Amniotic epithelial cell (primary cell): ENCODE measurements around the gene BRD4.
A peak's percentile ranks its signal among the peaks of the same experiment; 100 is the strongest.

Experiments
- DNase-seq: peaks from one replicate; pipeline ENCODE4 v3.0.0-alpha.2; 2010; ENCODE audit warnings: low read depth

The BRD4 gene

GRCh38 chr19:15313649-15314279, 18.6 kb downstream of the BRD4 start:
- DNase-seq = no peak

- DNase-seq = no peak
Measured at GRCh38 chr19:15307169-15307568, 25.2 kb downstream of the BRD4 start.

DNA sequence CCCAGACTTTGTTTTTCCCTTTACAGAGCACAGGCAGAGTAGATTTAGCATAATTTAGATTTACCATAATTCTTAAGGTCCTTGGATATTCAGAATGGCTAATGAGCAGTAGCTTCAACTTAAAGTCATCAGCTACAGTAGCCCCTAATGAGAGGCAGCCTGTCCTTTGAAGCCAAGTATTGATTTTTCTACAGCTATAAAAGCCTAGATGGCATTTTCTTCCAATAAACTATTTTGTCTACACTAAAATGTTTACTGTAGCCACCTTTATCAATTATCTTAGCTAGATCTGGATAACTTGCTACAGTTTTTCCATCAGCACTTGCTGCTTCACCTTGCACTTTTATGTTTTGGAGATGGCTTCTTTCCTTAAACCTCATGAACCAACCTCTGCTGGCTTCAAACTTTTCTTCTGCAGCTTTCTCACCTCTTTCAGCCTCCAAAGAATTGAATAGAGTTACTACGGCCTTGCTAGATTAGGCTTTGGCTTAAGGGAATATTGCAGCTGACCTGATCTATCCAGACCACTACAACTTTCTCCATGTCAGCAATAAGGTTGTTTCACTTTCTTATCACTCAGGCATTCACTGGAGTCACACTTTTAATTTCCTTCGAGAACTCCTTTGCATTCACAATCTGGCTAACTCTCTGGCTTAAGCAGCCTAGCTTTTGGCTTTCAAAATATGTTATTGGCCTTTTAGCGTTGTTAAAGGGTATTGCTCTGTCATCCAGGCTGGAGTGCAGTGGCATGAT, 26.6 kb downstream of the BRD4 start:
- DNase-seq = no peak

- DNase-seq = no peak
Measured at GRCh38 chr19:15304140-15304705, 28.1 kb downstream of the BRD4 start.

DNA sequence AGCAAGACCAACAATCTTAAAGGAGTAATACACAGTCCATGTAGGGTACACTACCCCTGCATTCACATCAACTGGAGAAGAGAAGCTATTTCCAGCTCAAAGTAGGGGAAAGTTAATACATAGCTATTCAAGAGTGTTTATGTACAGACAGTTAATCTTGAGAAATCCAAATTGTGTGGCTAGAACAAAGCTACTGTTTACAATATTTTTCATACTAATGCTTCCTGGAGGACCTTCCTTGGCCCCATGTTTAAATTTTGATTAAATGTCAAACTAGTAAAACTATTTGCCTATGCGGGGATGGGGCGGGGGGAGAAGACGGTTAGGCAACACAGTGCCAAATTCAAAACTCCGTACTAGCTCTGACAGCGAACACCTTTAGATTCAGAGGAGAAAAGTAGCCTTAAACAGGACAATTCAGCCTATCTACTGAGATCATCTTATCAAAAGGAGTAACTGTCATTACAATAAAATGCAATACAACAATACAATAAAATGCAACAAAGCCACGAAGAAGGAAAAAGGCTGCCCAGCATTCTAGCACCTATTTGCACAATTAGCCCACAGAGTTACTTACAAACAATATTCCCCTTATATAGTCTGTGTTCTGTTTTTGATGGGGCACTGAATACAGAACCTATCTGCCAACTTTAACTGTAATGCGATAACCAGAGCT, 29.1 kb downstream of the BRD4 start:
- peak; percentile 55 for DNase-seq

DNA sequence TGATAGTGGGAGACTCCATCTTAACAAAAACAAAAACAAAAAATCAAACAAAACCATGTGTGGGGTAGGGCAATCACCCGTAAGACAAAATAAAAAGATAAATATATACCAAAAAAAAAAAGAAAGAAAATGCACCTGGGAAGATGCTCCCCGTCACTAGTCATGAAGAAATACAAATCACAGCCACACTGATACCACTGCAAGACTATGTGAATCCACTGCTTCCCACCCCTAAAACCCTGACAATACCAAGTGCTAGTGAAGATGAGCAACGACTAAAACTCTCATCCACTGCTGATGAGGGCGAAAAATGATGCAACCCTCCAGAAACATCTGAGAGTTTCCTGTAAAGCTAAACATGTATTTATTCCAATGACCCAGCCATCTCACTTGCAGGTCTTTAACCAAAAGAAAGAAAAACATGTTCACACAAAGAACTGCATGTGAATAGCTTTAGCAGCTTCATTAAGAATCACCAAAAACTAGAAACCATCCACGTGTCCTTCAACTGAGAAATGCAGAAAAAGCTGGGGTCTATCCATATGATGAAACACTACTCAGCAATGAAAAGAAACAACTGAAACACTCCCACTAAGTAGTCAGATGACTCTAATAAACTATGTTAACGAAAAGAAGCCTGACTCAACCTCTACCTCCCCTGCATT, 31.7 kb downstream of the BRD4 start:
- DNase-seq = peak; percentile 90

- DNase-seq = no peak
Measured at GRCh38 chr19:15299568-15300409, 32.5 kb downstream of the BRD4 start.

GRCh38 chr19:15298847-15299567, 33.3 kb downstream of the BRD4 start:
- no peak for DNase-seq

DNA sequence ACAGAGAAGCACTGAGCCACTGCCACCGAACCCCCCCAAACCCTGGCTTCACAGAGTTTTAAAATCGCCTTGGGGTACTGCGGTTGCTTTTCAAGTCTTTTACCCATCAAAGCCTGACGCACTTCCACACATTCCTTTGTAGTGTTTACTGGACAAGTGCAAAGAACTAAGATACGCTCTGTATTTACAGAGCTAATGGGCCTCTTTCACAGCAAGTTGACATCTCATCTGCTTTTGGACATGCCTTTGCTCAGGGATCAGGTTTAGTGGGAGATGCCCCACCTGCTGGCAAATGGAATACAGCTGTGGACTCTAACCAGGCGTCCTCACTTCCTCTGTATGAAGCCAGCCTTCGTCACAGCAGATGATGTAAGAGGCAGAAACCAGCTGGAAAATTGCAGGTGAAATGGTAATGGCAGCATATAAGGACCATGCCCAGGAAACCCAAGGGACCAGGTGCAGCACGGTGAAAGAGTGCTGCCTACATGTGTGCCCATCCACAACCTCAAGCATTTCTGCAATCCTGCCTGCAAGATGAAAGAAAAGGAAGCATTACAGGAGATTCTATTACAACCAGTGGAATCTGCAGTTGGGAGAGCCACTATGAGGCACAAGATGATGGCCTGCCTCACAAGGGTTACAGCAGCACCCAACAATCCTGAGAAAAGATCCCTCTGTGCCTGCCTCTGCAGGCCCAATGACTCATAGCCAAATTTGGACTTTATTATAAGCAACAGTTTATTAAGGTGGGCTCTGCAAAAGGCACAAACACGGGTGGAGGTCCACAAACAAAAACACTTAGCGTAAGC, 34.7 kb downstream of the BRD4 start:
- DNase-seq = peak; percentile 62

DNA sequence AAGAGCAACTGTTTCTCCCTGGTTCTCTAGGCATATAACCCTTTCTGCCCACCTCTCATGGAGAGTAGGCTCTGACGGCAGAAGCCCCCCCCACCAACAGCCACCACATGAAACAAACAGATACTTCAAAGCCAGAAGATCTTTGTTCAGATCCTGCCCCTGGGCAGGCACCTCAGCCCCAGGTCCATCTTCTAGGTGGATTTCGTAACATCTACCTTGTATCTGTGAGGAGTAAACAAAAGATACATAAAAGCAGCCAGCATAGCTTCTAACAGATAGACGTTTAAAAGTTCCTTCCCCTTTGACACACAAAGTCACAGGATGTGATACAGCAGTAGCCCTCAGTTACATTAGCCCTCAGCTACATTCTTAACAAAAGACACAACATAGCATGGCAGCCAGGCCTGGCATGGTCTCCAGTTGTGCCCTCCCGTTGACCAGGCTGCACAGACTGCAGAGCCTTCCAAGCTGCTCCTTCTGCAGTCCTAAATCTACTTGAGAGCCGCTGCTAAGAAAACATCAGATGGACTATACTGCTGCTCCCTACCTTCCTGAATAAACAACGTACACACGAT, 35.4 kb downstream of the BRD4 start:
- no peak for DNase-seq

DNA sequence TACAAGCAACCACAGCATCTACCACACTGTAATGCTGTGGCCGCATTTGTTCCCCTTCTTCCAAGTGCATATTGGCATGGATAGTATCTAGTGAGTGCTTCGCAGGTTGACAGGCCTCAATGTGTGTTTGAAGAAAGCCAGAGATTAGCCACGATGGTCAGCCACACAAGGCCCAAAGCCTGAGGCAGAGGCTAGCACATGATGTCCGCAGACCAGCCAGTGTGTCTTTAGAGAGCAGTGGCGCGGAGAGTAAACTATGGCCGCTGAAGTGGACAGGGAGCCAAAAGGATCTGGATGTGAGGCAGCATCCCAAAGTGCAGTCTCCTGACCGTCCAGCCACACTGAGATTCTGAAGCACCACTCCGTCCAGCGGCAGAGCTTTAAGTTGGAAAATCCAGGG, 36.0 kb downstream of the BRD4 start:
- DNase-seq = no peak

DNA sequence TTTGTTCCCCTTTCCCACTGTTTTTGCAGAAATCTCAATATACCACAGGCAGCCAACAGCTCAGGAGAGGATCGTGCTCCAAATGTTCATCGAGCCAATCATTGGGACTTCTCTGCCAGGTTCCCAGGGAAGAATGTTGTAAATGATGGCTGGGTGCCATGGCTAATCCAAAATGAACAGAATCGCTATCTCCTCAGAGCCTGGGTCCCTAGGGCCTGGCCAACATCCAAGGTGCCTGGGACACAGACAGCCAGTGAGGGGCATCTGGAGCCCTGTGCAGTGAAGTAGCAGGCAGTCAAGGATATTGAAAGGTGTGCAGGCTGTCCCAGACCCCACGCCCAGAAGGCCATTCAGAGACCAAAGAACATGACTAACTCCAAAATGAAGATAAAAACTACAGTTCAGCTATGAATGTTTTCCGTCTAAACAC, 37.8 kb downstream of the BRD4 start:
- DNase-seq = no peak

GRCh38 chr19:15293781-15294491, 38.4 kb downstream of the BRD4 start:
- DNase-seq = peak; percentile 72

DNA sequence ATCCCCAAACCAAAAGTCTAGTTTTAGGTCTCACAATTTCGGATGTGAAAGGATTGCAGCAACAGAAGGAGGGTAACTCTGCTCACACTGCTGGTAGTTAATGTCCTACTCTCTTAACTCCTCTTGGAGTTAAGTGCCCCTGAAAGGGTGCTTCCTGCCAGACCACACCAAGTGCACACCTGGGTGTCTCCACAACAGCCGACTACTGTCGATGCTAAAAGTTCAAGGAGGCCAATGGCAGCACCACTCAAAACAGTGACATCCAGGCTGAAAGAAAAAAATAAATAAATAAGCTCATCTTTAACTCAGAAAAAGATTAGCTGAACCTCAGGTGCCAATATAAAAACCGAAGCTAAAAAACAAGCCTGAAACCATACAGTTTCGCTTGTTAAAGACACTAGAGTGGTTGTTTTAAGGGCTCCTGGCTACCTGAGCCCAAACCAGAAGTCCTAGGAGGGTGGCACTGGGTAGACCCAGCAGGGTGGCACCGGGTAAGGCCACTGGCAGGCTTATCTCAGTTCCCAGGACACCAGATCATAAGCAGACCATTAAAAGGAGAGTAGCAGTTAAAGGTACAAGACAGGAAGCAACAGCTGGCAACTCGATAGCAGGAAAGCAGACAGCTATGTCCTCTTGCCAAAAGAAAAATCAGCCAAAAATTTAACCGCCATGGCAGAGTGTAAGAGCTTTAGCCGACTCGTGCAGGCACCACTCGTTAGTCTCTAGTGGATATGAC, 39.3 kb downstream of the BRD4 start:
- no peak for DNase-seq

GRCh38 chr19:15292140-15292539, 40.2 kb downstream of the BRD4 start:
- no peak for DNase-seq

GRCh38 chr19:15291548-15292021, 40.8 kb downstream of the BRD4 start:
- no peak for DNase-seq

DNA sequence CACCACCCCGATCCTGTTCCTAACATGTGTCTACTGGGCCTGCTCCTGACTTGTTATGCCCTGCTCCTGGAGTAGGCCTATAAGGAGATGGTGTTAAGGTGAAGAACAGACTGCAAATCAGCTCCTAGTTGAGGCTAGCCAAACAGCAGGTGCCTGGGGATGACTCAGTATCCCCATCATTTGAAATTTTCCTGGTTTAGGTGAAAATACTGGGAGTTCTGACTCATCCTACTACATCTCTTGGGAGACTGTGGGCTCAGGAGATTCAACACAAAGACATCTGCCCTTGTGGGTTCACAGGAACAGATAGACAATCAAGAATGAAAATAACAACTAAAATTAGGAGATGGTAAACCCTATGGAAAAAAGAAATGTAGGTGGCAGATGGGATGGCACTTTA, 41.2 kb downstream of the BRD4 start:
- peak; percentile 80 for DNase-seq

DNA sequence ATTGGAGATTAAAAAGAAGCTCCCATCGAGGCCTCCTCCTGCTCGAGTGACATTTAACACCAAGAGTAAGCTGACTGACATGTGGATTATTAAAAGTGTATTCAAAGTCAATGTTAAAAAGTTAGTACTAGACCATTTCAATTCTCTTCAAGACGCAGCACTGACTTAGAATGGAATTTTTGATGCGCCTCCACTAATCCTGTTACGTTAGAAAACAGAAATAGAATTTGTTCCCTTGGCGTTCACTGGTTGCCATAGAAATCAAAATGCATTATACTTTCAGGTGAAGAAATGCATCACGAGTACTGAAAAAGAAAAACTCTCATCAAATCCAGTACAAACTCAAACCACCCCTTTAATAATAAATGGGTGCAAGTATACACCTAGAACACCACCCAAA, 42.2 kb downstream of the BRD4 start:
- DNase-seq = no peak
